Measurements from ENCODE around the gene GLI1.

GLI1 gene

GRCh38 chr12:57518920-57519795 is 59.6 kb downstream of the GLI1 start:
- no peak for DNase-seq (ENCODE audit: low read depth)

GRCh38 chr12:57519796-57520052 is 60.1 kb downstream of the GLI1 start:
- DNase-seq (ENCODE audit: low read depth), result no peak

GRCh38 chr12:57520053-57520818 is 60.7 kb downstream of the GLI1 start, which contains the start of gene DDIT3:
DDIT3 (minus strand) TSS chr12:57520514; CDS start chr12:57517406, 3,108 bp downstream.
- DNase-seq (ENCODE audit: low read depth), result peak; percentile 99

- no peak for DNase-seq (ENCODE audit: low read depth)
Measured at GRCh38 chr12:57521525-57522010, 62.0 kb downstream of the GLI1 start.

All from activated T-cell treated with anti-CD3 and anti-CD28 coated beads for 24 hours (primary cell).